CD4-positive, alpha-beta memory T cell (primary cell): Measurements from ENCODE around the gene GRK7. TPM values are rescaled to one million over a fixed set of nuclear protein-coding genes. Genes with fewer than 3 reads are reported as not detected.

Source experiments
- CTCF ChIA-PET: fragments of 350-600 bp; sonication (Branson Sonifier 250); formaldehyde crosslinking; loops from one replicate; lab custom pipeline; 2021; ENCODE audit warnings: inconsistent platforms; ENCODE audit not compliant: partially characterized antibody; lab: Charles Lee
- POLR2A ChIA-PET: fragments of 350-600 bp; sonication (Branson Sonifier 250); formaldehyde crosslinking; loops from one replicate; lab custom pipeline; 2021; ENCODE audit not compliant: partially characterized antibody; lab: Charles Lee
- DNase-seq, 5 donors: peaks; one replicate each; pipeline versions ENCODE4 v3.0.0 to v3.0.0-alpha.2; 2020 to 2022; ENCODE audit warnings: mixed read lengths in 1 of 5
- H3K27ac ChIP-seq: one replicate; pipeline ENCODE4 v1.7.0; 2013; ENCODE audit warnings: low read depth, low read length
- H3K27me3 ChIP-seq: 2 replicates; pipeline ENCODE4 v1.7.0; 2013; ENCODE audit warnings: mild to moderate bottlenecking, low read length, moderate library complexity; ENCODE audit not compliant: insufficient read depth
- H3K36me3 ChIP-seq: 2 replicates; pipeline ENCODE4 v1.7.0; 2013; ENCODE audit warnings: mild to moderate bottlenecking, low read length, moderate library complexity; ENCODE audit not compliant: insufficient read depth
- H3K4me1 ChIP-seq: 2 replicates; pipeline ENCODE4 v1.7.0; 2013; ENCODE audit warnings: mild to moderate bottlenecking, low read length, moderate library complexity; ENCODE audit not compliant: insufficient read depth
- H3K4me3 ChIP-seq, 2 donors: one replicate each; pipeline ENCODE4 v1.7.0; 2013; ENCODE audit warnings: low read length in 2 of 2, mild to moderate bottlenecking in 1 of 2
- H3K9me3 ChIP-seq, 2 donors: one replicate each; pipeline ENCODE4 v1.7.0; 2013; ENCODE audit warnings: low read length in 2 of 2, control low read depth in 1 of 2; ENCODE audit not compliant: control insufficient read depth in 1 of 2
- H3K27ac Mint-ChIP-seq, 7 donors: one replicate each; pipeline ENCODE4 v1.8.0; 2020 to 2021; ENCODE audit warnings: mixed read lengths in 7 of 7, mild to moderate bottlenecking in 6 of 7, inconsistent platforms in 3 of 7, moderate library complexity in 3 of 7
- H3K27me3 Mint-ChIP-seq, 2 donors: one replicate each; pipeline ENCODE4 v1.8.0; 2020 to 2021; ENCODE audit warnings: mixed read lengths in 2 of 2
- H3K36me3 Mint-ChIP-seq, 2 donors: one replicate each; pipeline ENCODE4 v1.8.0; 2020 to 2021; ENCODE audit warnings: mixed read lengths in 2 of 2, inconsistent platforms in 1 of 2, mild to moderate bottlenecking in 1 of 2
- H3K4me1 Mint-ChIP-seq, 4 donors: one replicate each; pipeline ENCODE4 v1.8.0; 2020 to 2021; ENCODE audit warnings: mixed read lengths in 4 of 4, mild to moderate bottlenecking in 1 of 4
- H3K4me3 Mint-ChIP-seq, 8 donors: one replicate each; pipeline ENCODE4 v1.8.0; 2020 to 2021; ENCODE audit warnings: mixed read lengths in 8 of 8, mild to moderate bottlenecking in 7 of 8, moderate library complexity in 6 of 8, inconsistent platforms in 3 of 8
- H3K9me3 Mint-ChIP-seq, 8 donors: one replicate each; pipeline ENCODE4 v1.8.0; 2020 to 2021; ENCODE audit warnings: mixed read lengths in 8 of 8, mild to moderate bottlenecking in 5 of 8, inconsistent platforms in 3 of 8, moderate library complexity in 1 of 8
- intact Hi-C: fragments of 100-400 bp; cut with micrococcal nuclease; formaldehyde crosslinking; loops from one replicate; pipeline ENCODE4 v1.15.1; 2023
- polyA plus RNA-seq, 2 donors: library from polyadenylated mRNA; unstranded; fragments of 300-500 nt; fragmentation: Illumina TruSeq; gene quantifications; one replicate each; pipeline ENCODE4 v1.2.3, GENCODE V29; 2021
- total RNA-seq, 2 experiments: library from RNA; stranded (reverse); gene quantifications; one replicate each; pipeline ENCODE4 v1.2.3, GENCODE V29; 2021

Gene GRK7, protein sequence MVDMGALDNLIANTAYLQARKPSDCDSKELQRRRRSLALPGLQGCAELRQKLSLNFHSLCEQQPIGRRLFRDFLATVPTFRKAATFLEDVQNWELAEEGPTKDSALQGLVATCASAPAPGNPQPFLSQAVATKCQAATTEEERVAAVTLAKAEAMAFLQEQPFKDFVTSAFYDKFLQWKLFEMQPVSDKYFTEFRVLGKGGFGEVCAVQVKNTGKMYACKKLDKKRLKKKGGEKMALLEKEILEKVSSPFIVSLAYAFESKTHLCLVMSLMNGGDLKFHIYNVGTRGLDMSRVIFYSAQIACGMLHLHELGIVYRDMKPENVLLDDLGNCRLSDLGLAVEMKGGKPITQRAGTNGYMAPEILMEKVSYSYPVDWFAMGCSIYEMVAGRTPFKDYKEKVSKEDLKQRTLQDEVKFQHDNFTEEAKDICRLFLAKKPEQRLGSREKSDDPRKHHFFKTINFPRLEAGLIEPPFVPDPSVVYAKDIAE (N-terminal part only)
- under 1 TPM in 1 of 2 experiments, not detected in 1; 0.25 TPM for total RNA-seq
- polyA plus RNA-seq, result not detected

GRCh38 chr3:141763088-141763750 lies at the start of gene GRK7:
Gene GRK7, plus strand, starts transcription at chr3:141763408. Its CDS starts 14,877 bp downstream, at chr3:141778285.
- no peak for DNase-seq
- no peaks in the 10 kb centered on the region for H3K36me3 ChIP-seq
- Mint-ChIP-seq H3K27me3 (no peaks in the 10 kb centered on the region), H3K4me3 (no peak within 1 kb of the TSS), H3K36me3 (no peaks in the 10 kb centered on the region), H3K9me3 (no peaks in the 10 kb centered on the region), H3K4me1 (peaks cover 0 to 2% (median 0%) of the 10 kb centered on the region in 4 donors), H3K27ac (no peak within 1 kb of the TSS)
- H3K9me3 ChIP-seq, result no peaks in the 10 kb centered on the region
- no peak within 1 kb of the TSS for H3K4me3 ChIP-seq
- ChIA-PET CTCF (no interaction called here), POLR2A (no interaction called here)
- intact Hi-C loops, result no loop called here
- H3K27me3 ChIP-seq, result no peaks in the 10 kb centered on the region
- no peak within 1 kb of the TSS for H3K27ac ChIP-seq
- no peaks in the 10 kb centered on the region for H3K4me1 ChIP-seq

GRCh38 chr3:141714671-141715070 lies 48.5 kb upstream of the GRK7 start:
- H3K27me3 ChIP-seq, result no peaks in the 10 kb centered on the region
- no peak overlapping the region for H3K27ac Mint-ChIP-seq
- intact Hi-C loops, result no loop called here
- H3K9me3 ChIP-seq, result no peaks in the 10 kb centered on the region
- peaks cover 0 to 6% of the 10 kb centered on the region in 2 donors for H3K36me3 Mint-ChIP-seq
- peaks cover 0 to 2% of the 10 kb centered on the region in 2 donors for H3K27me3 Mint-ChIP-seq
- H3K4me1 ChIP-seq, result no peaks in the 10 kb centered on the region
- peaks cover 0 to 12% (median 7%) of the 10 kb centered on the region in 8 donors for H3K9me3 Mint-ChIP-seq
- ChIA-PET POLR2A (no interaction called here), CTCF (interaction anchor here (0.6 kb wide), 1 partner anchor 17 kb away, joined by 3 read pairs; no protein-coding TSS in a partner anchor)
- no peaks in the 10 kb centered on the region for H3K4me1 Mint-ChIP-seq
- no peak overlapping the region for H3K4me3 ChIP-seq
- H3K4me3 Mint-ChIP-seq, result no peak overlapping the region
- DNase-seq, result no peak
- H3K36me3 ChIP-seq, result no peaks in the 10 kb centered on the region
- H3K27ac ChIP-seq, result no peak overlapping the region

DNA sequence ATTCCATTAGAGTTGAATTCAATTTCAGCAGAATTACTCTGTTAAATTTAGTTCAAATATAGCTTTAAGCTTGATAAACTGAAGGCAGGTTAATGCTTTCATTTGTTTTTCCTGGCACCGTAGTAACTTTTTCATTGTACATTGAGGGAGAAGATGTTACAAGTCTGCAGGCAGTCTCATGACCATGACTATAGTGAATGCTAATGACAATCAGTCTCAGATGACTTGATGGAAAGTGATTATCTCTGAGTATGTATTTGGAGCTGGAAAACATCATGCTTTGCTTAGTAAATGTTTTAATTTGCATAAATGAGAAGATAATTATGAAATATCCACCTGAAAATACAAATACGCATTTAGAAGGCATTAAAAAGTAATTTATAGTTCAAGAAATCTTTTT lies 41.1 kb upstream of the GRK7 start:
- H3K36me3 ChIP-seq, result no peaks in the 10 kb centered on the region
- H3K27ac Mint-ChIP-seq, result no peak overlapping the region

DNA sequence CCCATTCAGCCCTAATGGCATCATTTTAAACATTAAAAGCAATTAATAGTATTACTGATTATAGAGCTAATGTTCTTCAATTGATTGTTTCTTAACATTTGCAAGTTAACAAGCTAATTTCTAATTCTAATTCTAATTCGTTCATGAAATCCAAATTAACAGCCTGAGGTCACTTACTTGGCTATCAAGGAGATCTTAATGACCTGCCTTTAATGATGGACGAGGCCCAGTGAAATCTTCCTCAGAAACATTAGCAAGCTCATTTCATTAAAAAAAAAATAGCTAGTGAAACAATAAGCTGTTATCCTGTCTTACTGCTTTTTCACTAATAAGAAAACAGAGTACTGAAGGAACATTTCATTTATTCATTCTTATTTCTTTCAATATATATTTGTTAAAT lies 40.6 kb upstream of the GRK7 start:
- Histone ChIP-seq H3K4me1 (no peaks in the 10 kb centered on the region), H3K9me3 (no peaks in the 10 kb centered on the region), H3K36me3 (no peaks in the 10 kb centered on the region), H3K27ac (no peak overlapping the region), H3K27me3 (no peaks in the 10 kb centered on the region), H3K4me3 (no peak overlapping the region)
- Mint-ChIP-seq H3K4me1 (no peaks in the 10 kb centered on the region), H3K27ac (no peak overlapping the region), H3K9me3 (no peaks in the 10 kb centered on the region), H3K4me3 (no peak overlapping the region), H3K27me3 (peaks cover 0 to 8% of the 10 kb centered on the region in 2 donors), H3K36me3 (no peaks in the 10 kb centered on the region)
- DNase-seq, result no peak
- CTCF ChIA-PET, result interaction anchor here (0.6 to 2.7 kb wide), 2 partner anchors 191 to 249 kb away, joined by 3 to 7 read pairs; no protein-coding TSS in a partner anchor
- intact Hi-C loops, result no loop called here
- POLR2A ChIA-PET, result no interaction called here

More for the DNA sequence above, 41.1 kb upstream of the GRK7 start:
- ChIA-PET POLR2A (no interaction called here), CTCF (interaction anchor here (0.6 to 2.7 kb wide), 2 partner anchors 191 to 249 kb away, joined by 3 to 7 read pairs; no protein-coding TSS in a partner anchor)
- Mint-ChIP-seq H3K27me3 (peaks cover 0 to 8% of the 10 kb centered on the region in 2 donors), H3K4me3 (no peak overlapping the region), H3K4me1 (no peaks in the 10 kb centered on the region), H3K9me3 (no peaks in the 10 kb centered on the region), H3K36me3 (no peaks in the 10 kb centered on the region)
- H3K27ac ChIP-seq, result no peak overlapping the region
- intact Hi-C loops, result no loop called here
- no peak overlapping the region for H3K4me3 ChIP-seq
- no peaks in the 10 kb centered on the region for H3K27me3 ChIP-seq
- DNase-seq, result no peak
- H3K4me1 ChIP-seq, result no peaks in the 10 kb centered on the region
- no peaks in the 10 kb centered on the region for H3K9me3 ChIP-seq

DNA sequence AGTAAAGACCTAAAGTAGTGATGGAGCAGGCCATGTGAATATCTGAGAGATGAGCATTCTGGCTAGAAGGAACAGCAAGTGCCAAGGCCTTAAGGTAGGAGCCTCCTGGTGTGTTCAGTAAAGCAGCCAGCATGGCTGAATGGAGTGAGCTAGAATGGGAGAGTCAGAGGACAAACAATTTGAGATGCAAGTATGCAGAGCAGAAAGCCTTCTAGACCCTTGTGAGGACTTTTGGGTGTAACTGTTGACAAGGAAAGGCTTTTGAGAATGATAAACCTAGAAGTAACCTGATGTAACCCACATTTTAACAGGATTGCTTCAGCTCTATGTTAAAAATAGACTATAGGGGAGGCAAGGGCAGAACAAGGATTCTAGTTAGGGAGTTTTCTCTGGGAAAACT lies 40.0 kb upstream of the GRK7 start:
- no peaks in the 10 kb centered on the region for H3K36me3 ChIP-seq
- Mint-ChIP-seq H3K4me3 (no peak overlapping the region), H3K27ac (peak overlapping the region in 1 of 7 donors; percentile 22), H3K9me3 (no peaks in the 10 kb centered on the region), H3K4me1 (no peaks in the 10 kb centered on the region), H3K27me3 (peaks cover 3 to 8% of the 10 kb centered on the region in 2 donors), H3K36me3 (no peaks in the 10 kb centered on the region)
- H3K27me3 ChIP-seq, result no peaks in the 10 kb centered on the region
- no peak overlapping the region for H3K4me3 ChIP-seq
- ChIA-PET CTCF (interaction anchor here (1.3 to 2.7 kb wide), 2 partner anchors 15 to 190 kb away, joined by 3 to 7 read pairs; partner anchors contain the start of gene RNF7), POLR2A (interaction anchor here (1.1 kb wide), 1 partner anchor 74 kb away, joined by 3 read pairs; no protein-coding TSS in a partner anchor)
- DNase-seq, result no peak
- no peaks in the 10 kb centered on the region for H3K9me3 ChIP-seq
- H3K27ac ChIP-seq, result no peak overlapping the region
- H3K4me1 ChIP-seq, result no peaks in the 10 kb centered on the region
- intact Hi-C loops, result no loop called here

DNA sequence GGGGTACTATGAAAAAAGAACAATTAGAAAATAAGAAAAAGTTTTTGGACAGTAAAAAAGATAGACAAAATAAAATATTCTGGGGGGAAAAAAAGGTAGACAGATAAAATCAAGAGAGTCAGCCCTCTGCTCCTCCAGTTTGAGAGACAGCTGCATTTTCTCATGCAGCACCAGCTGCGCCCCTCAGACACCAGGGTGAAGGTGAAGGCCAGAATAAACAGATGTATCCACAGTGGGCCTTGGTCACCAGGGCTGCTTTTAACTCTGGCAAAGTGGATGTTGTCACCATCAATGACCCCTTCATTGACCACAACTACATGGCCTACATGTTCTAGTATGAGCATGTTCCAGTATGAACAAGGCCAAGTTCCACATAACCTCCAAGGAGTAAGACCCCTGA lies 39.0 kb upstream of the GRK7 start:
- no peaks in the 10 kb centered on the region for H3K36me3 ChIP-seq
- no peak overlapping the region for H3K27ac ChIP-seq
- ChIA-PET POLR2A (interaction anchor here (1.1 kb wide), 1 partner anchor 73 kb away, joined by 3 read pairs; no protein-coding TSS in a partner anchor), CTCF (interaction anchor here (1.3 to 2.7 kb wide), 2 partner anchors 14 to 189 kb away, joined by 3 to 7 read pairs; partner anchors contain the start of gene RNF7)
- intact Hi-C loops, result no loop called here
- H3K4me1 ChIP-seq, result no peaks in the 10 kb centered on the region
- no peak for DNase-seq
- no peaks in the 10 kb centered on the region for H3K4me1 Mint-ChIP-seq
- no peaks in the 10 kb centered on the region for H3K36me3 Mint-ChIP-seq
- no peak overlapping the region for H3K27ac Mint-ChIP-seq
- no peaks in the 10 kb centered on the region for H3K9me3 Mint-ChIP-seq
- H3K4me3 Mint-ChIP-seq, result no peak overlapping the region
- no peak overlapping the region for H3K4me3 ChIP-seq
- peaks cover 3 to 8% of the 10 kb centered on the region in 2 donors for H3K27me3 Mint-ChIP-seq
- H3K9me3 ChIP-seq, result no peaks in the 10 kb centered on the region
- no peaks in the 10 kb centered on the region for H3K27me3 ChIP-seq

GRCh38 chr3:141725036-141725435 lies 38.2 kb upstream of the GRK7 start:
- CTCF ChIA-PET, result interaction anchor here (0.6 kb wide), 1 partner anchor 15 kb away, joined by 3 read pairs; no protein-coding TSS in a partner anchor
- intact Hi-C loops, result no loop called here

More at GRCh38 chr3:141725036-141725435, 38.2 kb upstream of the GRK7 start:
- POLR2A ChIA-PET, result no interaction called here
- no peak overlapping the region for H3K4me3 ChIP-seq
- H3K4me1 ChIP-seq, result no peaks in the 10 kb centered on the region
- H3K27me3 Mint-ChIP-seq, result peaks cover 3 to 5% of the 10 kb centered on the region in 2 donors
- H3K27me3 ChIP-seq, result no peaks in the 10 kb centered on the region
- no peak overlapping the region for H3K4me3 Mint-ChIP-seq
- H3K4me1 Mint-ChIP-seq, result no peaks in the 10 kb centered on the region
- H3K27ac ChIP-seq, result no peak overlapping the region
- H3K36me3 Mint-ChIP-seq, result no peaks in the 10 kb centered on the region
- no peak overlapping the region for H3K27ac Mint-ChIP-seq
- no peaks in the 10 kb centered on the region for H3K9me3 ChIP-seq
- H3K36me3 ChIP-seq, result no peaks in the 10 kb centered on the region
- DNase-seq, result no peak
- no peaks in the 10 kb centered on the region for H3K9me3 Mint-ChIP-seq
